HEK293 (cell line): ENCODE measurements around the gene DNER.

Experiments
- CTCF ChIA-PET: fragments of 350-600 bp; formaldehyde crosslinking; extraction: SDS; loops from one replicate; lab custom pipeline; 2021; ENCODE audit warnings: antibody characterized with exemption; lab: Yijun Ruan, JAX
- POLR2A ChIA-PET: fragments of 300-600 bp; formaldehyde crosslinking; extraction: SDS; loops from one replicate; lab custom pipeline; 2020; ENCODE audit warnings: antibody characterized with exemption, inconsistent platforms; lab: Yijun Ruan, JAX
- H3K27ac ChIP-seq: fragments of 200-500 bp; sonication (Bioruptor generic); 2 replicates; pipeline ENCODE4 v1.5.1; 2014; ENCODE audit warnings: low read depth, low read length, control low read depth, inconsistent platforms; ENCODE audit errors: extremely low read depth
- H3K36me3 ChIP-seq, 2 experiments: fragments of 200-500 bp in 1 of 2; sonication (Bioruptor generic) in 1 of 2; 1 replicate in 1 of 2; 2 replicates in 1 of 2; pipeline ENCODE4 v1.5.1; 2014 to 2017; ENCODE audit warnings: inconsistent platforms in 2 of 2, low read length in 2 of 2; ENCODE audit not compliant: control insufficient read depth in 2 of 2, insufficient read depth in 1 of 2
- H3K4me1 ChIP-seq: fragments of 200-500 bp; sonication (Bioruptor generic); 2 replicates; pipeline ENCODE4 v1.5.1; 2014; ENCODE audit warnings: mild to moderate bottlenecking, low read length, inconsistent platforms; ENCODE audit not compliant: control insufficient read depth, insufficient read depth
- H3K4me3 ChIP-seq: 2 replicates; pipeline ENCODE4 v1.5.1; 2011; ENCODE audit warnings: low read depth, mild to moderate bottlenecking, control low read depth, low read length, moderate library complexity
- H3K9me3 ChIP-seq: fragments of 200-500 bp; sonication (Bioruptor generic); 2 replicates; pipeline ENCODE4 v1.5.1; 2014; ENCODE audit warnings: low read depth, low read length, inconsistent platforms; ENCODE audit not compliant: control insufficient read depth, insufficient read depth
- GLIS2 ChIP-seq: fragments of 450-650 bp; formaldehyde crosslinking; IDR thresholded peaks from 2 replicates; pipeline ENCODE4 v1.5.1; 2016; ENCODE audit warnings: missing biosample characterization, missing genetic modification characterization
- HIC1 ChIP-seq: fragments of 450-650 bp; formaldehyde crosslinking; IDR thresholded peaks from 2 replicates; pipeline ENCODE4 v1.5.1; 2016; ENCODE audit warnings: missing biosample characterization, missing genetic modification characterization
- KLF10 ChIP-seq: fragments of 450-650 bp; IDR thresholded peaks from 2 replicates; pipeline ENCODE4 v1.5.1; 2018; ENCODE audit warnings: missing biosample characterization, mild to moderate bottlenecking, missing genetic modification characterization
- SCRT2 ChIP-seq: fragments of 450-650 bp; formaldehyde crosslinking; IDR thresholded peaks from 2 replicates; pipeline ENCODE4 v1.5.1; 2016; ENCODE audit warnings: missing biosample characterization, missing genetic modification characterization
- SP7 ChIP-seq: fragments of 450-650 bp; formaldehyde crosslinking; IDR thresholded peaks from 2 replicates; pipeline ENCODE4 v1.5.1; 2016; ENCODE audit warnings: missing biosample characterization, missing genetic modification characterization
- YY1 ChIP-seq: fragments of 450-650 bp; formaldehyde crosslinking; IDR thresholded peaks from 2 replicates; pipeline ENCODE4 v1.5.1; 2018; ENCODE audit warnings: missing biosample characterization, missing genetic modification characterization
- ZBTB10 ChIP-seq: fragments of 450-650 bp; formaldehyde crosslinking; IDR thresholded peaks from 2 replicates; pipeline ENCODE4 v1.5.1; 2016; ENCODE audit warnings: missing biosample characterization, missing genetic modification characterization
- ZNF112 ChIP-seq: fragments of 450-650 bp; formaldehyde crosslinking; IDR thresholded peaks from 2 replicates; pipeline ENCODE4 v1.5.0; 2017; ENCODE audit warnings: missing biosample characterization, missing genetic modification characterization
- ZNF157 ChIP-seq: fragments of 450-650 bp; formaldehyde crosslinking; IDR thresholded peaks from 2 replicates; pipeline ENCODE4 v1.5.1; 2016; ENCODE audit warnings: missing biosample characterization, missing genetic modification characterization
- ZNF26 ChIP-seq: fragments of 450-650 bp; formaldehyde crosslinking; IDR thresholded peaks from 2 replicates; pipeline ENCODE4 v1.5.1; 2016; ENCODE audit warnings: missing biosample characterization, missing genetic modification characterization
- ZNF37A ChIP-seq: fragments of 450-650 bp; IDR thresholded peaks from 2 replicates; pipeline ENCODE4 v1.5.1; 2018; ENCODE audit warnings: missing biosample characterization, missing genetic modification characterization
- ZNF416 ChIP-seq: fragments of 450-650 bp; formaldehyde crosslinking; IDR thresholded peaks from 2 replicates; pipeline ENCODE4 v1.5.1; 2016; ENCODE audit warnings: missing biosample characterization, missing genetic modification characterization
- ZNF558 ChIP-seq: fragments of 450-650 bp; formaldehyde crosslinking; IDR thresholded peaks from 2 replicates; pipeline ENCODE4 v1.5.1; 2016; ENCODE audit warnings: missing biosample characterization, missing genetic modification characterization
- ZNF560 ChIP-seq: fragments of 450-650 bp; formaldehyde crosslinking; IDR thresholded peaks from 2 replicates; pipeline ENCODE4 v1.5.1; 2017; ENCODE audit warnings: missing biosample characterization, missing genetic modification characterization, borderline replicate concordance
- ZNF571 ChIP-seq: fragments of 450-650 bp; formaldehyde crosslinking; IDR thresholded peaks from 2 replicates; pipeline ENCODE4 v1.5.0; 2017; ENCODE audit warnings: missing biosample characterization, missing genetic modification characterization
- ZNF580 ChIP-seq: fragments of 450-650 bp; formaldehyde crosslinking; IDR thresholded peaks from 2 replicates; pipeline ENCODE4 v1.5.1; 2016; ENCODE audit warnings: missing biosample characterization, missing genetic modification characterization
- ZNF670 ChIP-seq: fragments of 450-650 bp; formaldehyde crosslinking; IDR thresholded peaks from 2 replicates; pipeline ENCODE4 v1.5.1; 2016; ENCODE audit warnings: missing biosample characterization, missing genetic modification characterization, low read depth
- ZNF791 ChIP-seq: fragments of 450-650 bp; formaldehyde crosslinking; IDR thresholded peaks from 2 replicates; pipeline ENCODE4 v1.5.1; 2016; ENCODE audit warnings: missing biosample characterization, missing genetic modification characterization
- ZSCAN18 ChIP-seq: fragments of 450-650 bp; formaldehyde crosslinking; IDR thresholded peaks from 2 replicates; pipeline ENCODE4 v1.5.1; 2016; ENCODE audit warnings: missing biosample characterization, missing genetic modification characterization

Gene DNER

GRCh38 chr2:229684942-229685562 is 29.3 kb downstream of the DNER start (continued):
- TF ChIP-seq ZNF26 (tag by site-specific recombination) = no peak
- no peak for TF ChIP-seq ZNF580 (tag by site-specific recombination)
- TF ChIP-seq ZNF37A (tag by site-specific recombination) = no peak
- no peak for TF ChIP-seq SCRT2 (tag by site-specific recombination)
- no peak for TF ChIP-seq ZNF571

GRCh38 chr2:229679393-229680125 is 34.8 kb downstream of the DNER start:
- no peaks in the 10 kb centered on the region for H3K36me3 ChIP-seq
- ChIA-PET POLR2A (no interaction called here), CTCF (interaction anchor here (0.7 kb wide), 1 partner anchor 12 kb away, joined by 3 read pairs; no protein-coding TSS in a partner anchor)
- TF ChIP-seq ZNF157 (tag by site-specific recombination) = no peak
- 0 out of 2 replicates have a peak, but pooled peaks have one; percentile 22 for TF ChIP-seq SP7
- no peaks in the 10 kb centered on the region for H3K4me1 ChIP-seq
- H3K4me3 ChIP-seq = no peak overlapping the region
- H3K27ac ChIP-seq = no peak overlapping the region
- H3K9me3 ChIP-seq = no peaks in the 10 kb centered on the region

- CTCF ChIA-PET = interaction anchor here (0.7 kb wide), 2 partner anchors 84 to 346 kb away, joined by 3 read pairs; no protein-coding TSS in a partner anchor
- Histone ChIP-seq H3K36me3 (no peaks in the 10 kb centered on the region), H3K4me3 (no peak overlapping the region), H3K27ac (no peak overlapping the region), H3K4me1 (no peaks in the 10 kb centered on the region), H3K9me3 (no peaks in the 10 kb centered on the region)
- TF ChIP-seq GLIS2 (0 out of 2 replicates have a peak, but pooled peaks have one; percentile 12), ZNF558 (tag by site-specific recombination) (no peak)
- POLR2A ChIA-PET = no interaction called here
These were observed 38.8 kb downstream of the DNER start for GRCh38 chr2:229675569-229675968.

- CTCF ChIA-PET = interaction anchor here (0.7 kb wide), 2 partner anchors 83 to 346 kb away, joined by 3 read pairs; no protein-coding TSS in a partner anchor
- no peaks in the 10 kb centered on the region for H3K4me1 ChIP-seq
- no peak for TF ChIP-seq HIC1 (tag by site-specific recombination)
- TF ChIP-seq ZNF416 (tag by site-specific recombination) = no peak
- no peak for TF ChIP-seq ZNF112
- no peak for TF ChIP-seq KLF10 (tag by site-specific recombination)
- TF ChIP-seq ZNF791 (tag by site-specific recombination) = no peak
- TF ChIP-seq ZNF670 (tag by site-specific recombination) = no peak
- no peak for TF ChIP-seq ZNF560 (tag by site-specific recombination)
- TF ChIP-seq YY1 (tag by site-specific recombination) = no peak
- TF ChIP-seq ZBTB10 (tag by site-specific recombination) = no peak
- no peak for TF ChIP-seq ZSCAN18 (tag by site-specific recombination)
These were observed 39.4 kb downstream of the DNER start for GRCh38 chr2:229674830-229675530.

More at GRCh38 chr2:229674830-229675530, 39.4 kb downstream of the DNER start:
- Histone ChIP-seq H3K4me3 (no peak overlapping the region), H3K9me3 (no peaks in the 10 kb centered on the region), H3K36me3 (no peaks in the 10 kb centered on the region), H3K27ac (no peak overlapping the region)
- POLR2A ChIA-PET = no interaction called here
